GM12801 (cell line): Measurements from ENCODE around the gene ALDH2.

Experiments used
- CTCF ChIP-seq: IDR thresholded peaks from one replicate; pipeline ENCODE4 v1.5.1; 2011; ENCODE audit warnings: control low read depth; ENCODE audit not compliant: insufficient read length; ENCODE audit errors: extremely low read depth

The ALDH2 gene

GRCh38 chr12:111827907-111828306, 61.2 kb downstream of the ALDH2 start:
- no peak for TF ChIP-seq CTCF

GRCh38 chr12:111828338-111828979, 61.7 kb downstream of the ALDH2 start:
- no peak for TF ChIP-seq CTCF

- TF ChIP-seq CTCF, result no peak
Measured at GRCh38 chr12:111838353-111838752, 71.6 kb downstream of the ALDH2 start.

GRCh38 chr12:111840807-111841206, 74.1 kb downstream of the ALDH2 start:
- no peak for TF ChIP-seq CTCF

GRCh38 chr12:111841236-111841749, 74.6 kb downstream of the ALDH2 start:
- no peak for TF ChIP-seq CTCF

GRCh38 chr12:111841750-111842555, 75.2 kb downstream of the ALDH2 start, which contains the start of gene MAPKAPK5:
Gene MAPKAPK5, plus strand, starts transcription at chr12:111842228. Its CDS starts 506 bp downstream, at chr12:111842734.
- no peak for TF ChIP-seq CTCF

- no peak for TF ChIP-seq CTCF
Measured at GRCh38 chr12:111842556-111843396, 76.0 kb downstream of the ALDH2 start.
